ENCODE data around the gene LNPEP. TPM values are rescaled to one million over a fixed set of nuclear protein-coding genes. Genes with fewer than 3 reads are reported as not detected.
A peak's percentile ranks its signal among the peaks of the same experiment; 100 is the strongest.

LNPEP gene
- total and polyA plus RNA-seq, 4 donors: 4.6 to 78.9 (median 19.0) TPM

DNA sequence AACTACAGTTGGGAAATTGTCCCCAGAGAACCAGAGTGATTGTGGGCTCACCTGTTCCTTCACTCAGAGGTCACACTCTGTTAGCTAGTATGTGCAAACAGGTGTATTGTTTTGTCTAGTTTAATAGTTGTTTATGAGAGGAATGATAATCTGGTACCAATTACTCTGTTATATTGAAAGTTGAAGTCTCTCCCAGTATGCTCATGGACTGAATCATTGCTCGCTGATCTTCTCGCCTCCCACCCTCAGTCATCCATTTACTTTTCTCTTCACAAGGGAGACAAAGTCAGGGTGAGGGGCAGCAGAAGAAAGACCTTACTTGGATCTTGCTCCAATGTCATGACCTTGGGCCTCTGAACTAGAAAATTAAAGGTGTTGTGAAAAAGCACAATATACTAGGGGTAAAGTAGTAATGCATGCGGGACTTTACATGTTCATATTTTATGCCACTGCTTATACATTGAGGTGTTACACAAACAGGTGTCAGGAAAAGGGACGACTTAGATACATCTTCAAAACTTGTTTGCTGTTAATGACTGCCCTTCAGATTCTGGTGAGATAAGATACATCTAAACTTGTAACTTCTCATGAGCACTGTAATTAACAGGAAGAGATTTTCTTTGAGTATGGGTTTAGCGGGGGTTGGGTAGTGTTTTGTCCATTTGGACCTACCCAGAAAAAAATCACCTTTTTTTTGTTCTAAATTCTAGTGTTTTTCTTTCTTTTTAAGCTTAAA is 36.9 kb downstream of the LNPEP start:
- Histone ChIP-seq H3K4me3 (no peak overlapping the region), H3K9ac (ENCODE audit: insufficient read depth in 1 of 2, low read length in 2 of 2) (no peak overlapping the region), H3K27ac (ENCODE audit: low read depth in 1 of 2, low read length in 1 of 2) (no peak overlapping the region), H3K9me3 (ENCODE audit: control insufficient read depth in 4 of 4, insufficient read depth in 3 of 4, low read length in 3 of 4) (no peaks in the 10 kb centered on the region), H3K27me3 (ENCODE audit: control insufficient read depth in 3 of 3, insufficient read depth in 3 of 3, low read length in 2 of 3) (no peaks in the 10 kb centered on the region), H3K4me1 (ENCODE audit: control insufficient read depth in 5 of 5, insufficient read depth in 5 of 5, low read length in 5 of 5) (peaks cover 0 to 27% (median 15%) of the 10 kb centered on the region in 5 donors), H3K36me3 (ENCODE audit: control insufficient read depth in 4 of 4, insufficient read depth in 4 of 4, low read length in 4 of 4) (no peaks in the 10 kb centered on the region)
- TF ChIP-seq CTCF (IDR thresholded peaks at IDR 0.05; ENCODE audit: control extremely low read depth, extremely low read depth): no peak
- DNase-seq: no peak
- WGBS, 2 donors: 87 to 90% methylated on average over 5 of the region's 5 CpGs
- ATAC-seq (ENCODE audit: insufficient read depth, low FRiP score): no peak

- Histone ChIP-seq H3K4me1 (ENCODE audit: control insufficient read depth in 5 of 5, insufficient read depth in 5 of 5, low read length in 5 of 5) (peaks cover 0 to 24% (median 6%) of the 10 kb centered on the region in 5 donors), H3K9ac (ENCODE audit: insufficient read depth in 1 of 2, low read length in 2 of 2) (no peak overlapping the region), H3K9me3 (ENCODE audit: control insufficient read depth in 4 of 4, insufficient read depth in 3 of 4, low read length in 3 of 4) (no peaks in the 10 kb centered on the region), H3K4me3 (no peak overlapping the region), H3K36me3 (ENCODE audit: control insufficient read depth in 4 of 4, insufficient read depth in 4 of 4, low read length in 4 of 4) (no peaks in the 10 kb centered on the region), H3K27me3 (ENCODE audit: control insufficient read depth in 3 of 3, insufficient read depth in 3 of 3, low read length in 2 of 3) (no peaks in the 10 kb centered on the region), H3K27ac (ENCODE audit: low read depth in 1 of 2, low read length in 1 of 2) (no peak overlapping the region)
- WGBS, 2 donors: 62 to 75% methylated on average over 2 of the region's 2 CpGs
- TF ChIP-seq CTCF (IDR thresholded peaks at IDR 0.05; ENCODE audit: control extremely low read depth, extremely low read depth): no peak
- no peak for DNase-seq
- ATAC-seq (ENCODE audit: insufficient read depth, low FRiP score): no peak
Measured at GRCh38 chr5:96973532-96974401, 37.9 kb downstream of the LNPEP start.

DNA sequence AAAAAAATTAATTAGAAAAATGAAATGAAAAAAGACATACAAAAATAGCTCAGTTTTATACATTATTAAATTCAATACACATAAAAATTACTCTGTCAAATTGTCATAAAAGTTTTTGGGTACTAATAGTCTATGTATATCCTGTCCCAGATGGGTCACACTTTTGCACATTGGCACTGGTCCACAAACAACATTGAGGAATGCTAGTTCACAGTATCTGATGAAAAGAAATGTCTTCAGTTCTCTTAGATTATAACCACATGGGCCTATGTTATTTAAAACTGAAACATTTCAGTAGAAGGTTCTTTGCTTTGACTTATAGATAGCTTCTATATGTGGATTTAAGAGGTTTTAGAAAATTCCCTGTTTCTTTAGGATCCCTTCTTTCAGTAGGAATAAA is 39.8 kb downstream of the LNPEP start:
- no peak for TF ChIP-seq CTCF (IDR thresholded peaks at IDR 0.05; ENCODE audit: control extremely low read depth, extremely low read depth)
- peak in 1 of 3 donors; percentile 50 for DNase-seq
- Histone ChIP-seq H3K36me3 (ENCODE audit: control insufficient read depth in 4 of 4, insufficient read depth in 4 of 4, low read length in 4 of 4) (peaks cover 5 to 12% (median 5%) of the 10 kb centered on the region in 4 donors), H3K9me3 (ENCODE audit: control insufficient read depth in 4 of 4, insufficient read depth in 3 of 4, low read length in 3 of 4) (no peaks in the 10 kb centered on the region), H3K27ac (ENCODE audit: low read depth in 1 of 2, low read length in 1 of 2) (no peak overlapping the region), H3K27me3 (ENCODE audit: control insufficient read depth in 3 of 3, insufficient read depth in 3 of 3, low read length in 2 of 3) (no peaks in the 10 kb centered on the region), H3K4me3 (no peak overlapping the region), H3K9ac (ENCODE audit: insufficient read depth in 1 of 2, low read length in 2 of 2) (no peak overlapping the region), H3K4me1 (ENCODE audit: control insufficient read depth in 5 of 5, insufficient read depth in 5 of 5, low read length in 5 of 5) (peaks cover 0 to 20% (median 3%) of the 10 kb centered on the region in 5 donors)
- ATAC-seq (ENCODE audit: insufficient read depth, low FRiP score): no peak

Measured in lung (tissue), 12 donors.